Activated CD8-positive, alpha-beta memory T cell treated with anti-CD3 and anti-CD28 coated beads, Interleukin-2, amount 50 U/mL, for 24 hours (primary cell): ENCODE measurements around the gene SHROOM3.
"Not testable (repeated sequence)": the region's sequence is repeated elsewhere in the genome, so short reads cannot be mapped to it uniquely, and the experiment has no call there.

Experiments
- DNase-seq: peaks from one replicate; pipeline ENCODE4 v3.0.0-alpha.2; 2020; ENCODE audit errors: extremely low read depth

The SHROOM3 gene

GRCh38 chr4:76594173-76594572 is 159.1 kb downstream of the SHROOM3 start:
- DNase-seq, result no peak

GRCh38 chr4:76595435-76595834 is 160.4 kb downstream of the SHROOM3 start:
- no peak for DNase-seq

DNA sequence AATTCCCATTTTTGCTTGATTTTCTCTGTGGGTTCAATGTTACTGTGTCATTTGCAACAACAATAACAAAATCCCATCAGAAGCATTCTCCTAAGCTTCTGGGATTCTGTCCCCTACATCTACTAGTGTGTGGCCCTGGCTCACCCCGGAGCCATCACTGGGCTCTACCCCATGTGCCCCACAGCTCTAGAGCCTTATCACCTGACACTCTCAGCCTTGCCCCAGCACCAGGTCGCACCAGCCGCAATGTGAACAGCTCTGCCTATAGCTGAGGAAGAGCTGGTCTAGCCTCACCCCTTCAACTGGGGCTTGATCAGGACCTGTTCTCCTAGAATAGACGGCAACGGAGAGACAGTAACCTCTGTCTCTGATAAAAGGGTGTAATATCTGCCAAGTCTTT is 161.7 kb downstream of the SHROOM3 start:
- no peak for DNase-seq

DNA sequence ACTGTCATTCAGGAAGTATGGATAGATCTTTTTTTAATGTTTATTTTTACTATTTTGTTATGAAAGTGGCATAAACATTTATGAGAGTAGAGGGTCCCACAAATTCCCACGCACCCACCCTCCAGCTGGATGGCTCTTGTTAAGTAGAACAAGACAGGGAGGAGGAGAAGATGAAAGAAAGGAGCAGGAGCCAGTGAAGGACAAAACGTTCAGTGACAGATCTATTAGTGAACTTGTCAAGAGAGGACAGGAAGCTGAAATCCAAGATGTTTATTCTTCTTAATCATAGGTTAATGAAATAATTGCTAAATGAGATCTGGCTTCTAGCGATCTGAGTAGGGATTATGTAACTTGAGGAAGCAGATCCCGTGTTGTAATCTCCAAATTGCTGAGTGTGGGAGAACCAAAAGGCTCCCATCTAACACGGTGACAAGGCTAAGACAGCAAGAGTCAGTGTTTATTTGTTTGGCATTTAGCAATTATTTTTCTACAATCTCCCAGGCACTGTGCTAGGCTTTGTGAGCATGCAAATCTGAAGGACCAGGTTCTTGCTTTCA is 162.5 kb downstream of the SHROOM3 start:
- no peak for DNase-seq

- no peak for DNase-seq
These were observed 165.4 kb downstream of the SHROOM3 start for GRCh38 chr4:76600447-76600846.

- no peak for DNase-seq
These were observed 166.8 kb downstream of the SHROOM3 start for GRCh38 chr4:76601791-76602190.

DNA sequence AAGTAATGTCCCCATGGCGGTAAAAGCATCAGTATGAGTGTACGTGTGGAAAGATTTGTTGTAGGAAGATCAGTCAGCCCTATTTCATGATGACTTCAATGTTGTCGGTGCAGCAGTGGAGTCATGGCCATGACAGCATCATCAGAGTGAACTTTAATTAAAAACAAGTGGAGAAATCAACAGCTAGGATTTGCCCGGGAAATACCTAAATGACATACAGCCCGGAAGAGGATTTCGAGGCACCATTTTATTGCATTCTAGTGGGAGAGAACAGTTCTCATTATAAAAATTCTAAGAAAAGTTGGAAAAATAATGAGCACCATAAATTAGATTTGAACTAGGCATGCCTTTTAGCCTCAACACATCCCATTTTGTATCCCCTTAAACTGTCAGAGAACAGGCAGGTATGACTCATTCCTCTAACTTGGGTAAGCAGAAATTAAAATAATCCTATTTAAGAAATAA is 170.1 kb downstream of the SHROOM3 start:
- no peak for DNase-seq

GRCh38 chr4:76606645-76607265 is 171.7 kb downstream of the SHROOM3 start:
- no peak for DNase-seq

DNA sequence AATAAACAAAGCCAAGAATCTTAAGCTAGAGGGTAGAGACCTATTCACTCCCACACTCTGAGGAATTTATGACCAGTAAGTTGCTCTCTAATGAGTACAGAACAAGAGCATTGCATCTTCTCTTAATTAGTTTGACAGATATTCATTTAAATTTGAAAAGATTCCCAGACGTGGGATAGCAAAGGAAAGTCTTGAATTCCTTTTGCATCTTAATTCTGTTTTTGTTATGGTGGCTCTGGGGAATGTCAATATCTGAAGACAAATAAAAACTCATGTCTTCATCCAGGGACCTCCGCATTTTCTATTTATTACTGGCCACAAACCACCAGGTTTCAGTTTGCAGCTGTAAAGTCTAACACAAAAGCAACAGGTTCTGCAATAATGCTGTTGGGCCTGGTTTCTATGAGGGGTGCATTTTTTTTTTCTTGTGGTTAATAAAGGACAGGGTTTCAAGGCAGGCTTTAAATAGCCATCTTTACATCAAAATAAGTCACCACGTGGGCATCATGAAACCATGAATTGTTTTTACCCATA is 172.3 kb downstream of the SHROOM3 start:
- DNase-seq, result no peak

- no peak for DNase-seq
These were observed 172.8 kb downstream of the SHROOM3 start for GRCh38 chr4:76607846-76608245.

DNA sequence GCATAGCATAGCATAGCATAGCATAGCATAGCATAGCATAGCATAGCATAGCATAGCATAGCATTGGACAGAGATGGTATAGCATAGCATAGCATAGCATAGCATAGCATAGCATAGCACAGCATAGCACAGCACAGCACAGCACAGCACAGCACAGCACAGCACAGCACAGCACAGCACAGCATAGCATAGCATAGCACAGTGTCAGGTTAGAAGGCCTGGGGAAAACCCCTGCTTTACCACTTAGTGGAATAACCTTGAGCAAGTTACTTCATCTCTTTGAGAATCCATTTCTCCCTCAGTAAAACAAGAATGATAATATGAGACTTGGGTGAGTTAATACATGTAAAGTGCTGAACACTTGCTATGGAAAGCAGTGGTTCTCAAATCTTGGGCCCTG is 173.5 kb downstream of the SHROOM3 start:
- not testable (repeated sequence) for DNase-seq

GRCh38 chr4:76610751-76611547 is 175.9 kb downstream of the SHROOM3 start:
- DNase-seq, result no peak

DNA sequence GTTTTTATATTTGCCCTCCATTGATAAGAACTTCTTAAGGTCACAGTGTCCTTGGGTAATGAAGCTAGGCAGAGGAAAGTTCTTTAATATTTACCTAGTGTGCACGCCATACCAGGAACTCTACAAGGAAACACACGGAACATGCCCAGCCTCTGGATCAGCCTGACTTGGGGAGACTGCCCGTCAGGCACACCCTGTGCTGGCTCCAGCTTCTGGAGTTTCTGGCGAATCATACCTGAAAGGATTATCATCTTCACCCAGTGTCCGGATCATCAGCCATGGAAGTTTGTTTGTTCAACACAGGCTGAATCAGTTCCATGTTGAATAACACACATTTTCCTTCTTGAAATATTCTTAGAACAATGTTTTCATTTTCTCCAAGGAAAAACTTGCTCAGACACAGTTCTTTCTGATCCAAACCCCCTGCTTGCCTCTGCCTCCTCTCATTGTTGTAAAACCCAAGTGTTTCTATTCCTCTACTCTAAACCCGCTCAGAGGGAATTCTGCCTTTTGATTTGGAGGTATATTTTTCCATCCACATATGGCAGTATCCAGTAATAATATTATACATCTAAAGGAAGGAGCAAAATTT is 176.7 kb downstream of the SHROOM3 start:
- DNase-seq, result no peak

DNA sequence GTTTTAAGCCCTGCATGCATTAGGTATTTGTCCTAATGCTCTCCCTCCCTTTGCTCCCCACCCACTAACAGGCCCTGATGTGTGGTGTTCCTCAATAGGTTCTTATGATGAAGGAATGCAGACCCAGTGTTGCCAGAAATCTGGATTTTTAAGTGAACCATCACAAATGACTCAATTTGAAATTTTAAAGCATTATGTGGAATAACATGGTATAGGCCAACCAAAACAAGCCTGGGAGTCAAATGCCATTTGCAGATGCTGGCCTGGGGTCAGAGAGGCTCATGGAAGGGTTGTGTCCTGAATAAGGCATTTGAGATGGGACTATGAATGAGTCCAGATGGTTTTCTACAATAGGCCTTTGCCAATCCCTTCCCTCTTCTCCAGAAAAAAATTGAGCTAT is 179.6 kb downstream of the SHROOM3 start:
- no peak for DNase-seq

- DNase-seq, result no peak
These were observed 181.0 kb downstream of the SHROOM3 start for GRCh38 chr4:76615999-76616398.

- DNase-seq, result no peak
These were observed 181.5 kb downstream of the SHROOM3 start for GRCh38 chr4:76616526-76616925.

DNA sequence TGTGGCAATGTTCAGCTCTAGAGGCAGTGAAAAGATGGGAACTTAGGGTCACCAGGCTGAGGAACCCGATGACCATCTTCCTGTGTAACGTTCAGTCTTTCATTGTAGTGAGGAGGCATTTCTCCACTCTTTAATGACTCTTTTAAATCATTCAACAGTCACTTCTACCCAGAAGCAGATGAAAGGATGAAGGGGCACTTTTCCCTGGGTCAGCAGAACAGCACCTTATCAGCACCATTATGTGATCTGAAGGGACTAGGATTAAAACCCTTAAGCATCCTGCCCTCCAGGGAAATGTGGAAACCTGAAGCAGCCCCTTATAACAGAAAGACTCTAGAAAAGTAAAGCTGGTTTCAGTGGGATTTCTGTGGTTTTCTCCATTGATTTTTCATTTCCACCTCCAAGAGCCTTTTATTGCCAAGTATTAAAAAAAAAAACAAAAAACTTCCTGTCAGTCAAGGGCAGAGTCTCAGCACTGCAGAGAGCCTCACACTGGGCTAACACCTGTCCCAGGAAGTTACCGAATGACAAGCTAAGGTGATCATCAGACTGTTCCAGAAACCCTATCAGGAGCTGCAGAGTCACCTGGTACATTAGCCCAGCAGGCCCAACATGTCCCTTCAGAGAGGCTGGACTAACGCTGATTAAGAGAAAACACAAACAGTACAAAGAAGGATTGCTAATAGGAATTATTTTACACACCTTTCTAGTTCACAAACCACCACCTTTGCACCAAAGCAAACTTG is 185.9 kb downstream of the SHROOM3 start:
- DNase-seq, result no peak

DNA sequence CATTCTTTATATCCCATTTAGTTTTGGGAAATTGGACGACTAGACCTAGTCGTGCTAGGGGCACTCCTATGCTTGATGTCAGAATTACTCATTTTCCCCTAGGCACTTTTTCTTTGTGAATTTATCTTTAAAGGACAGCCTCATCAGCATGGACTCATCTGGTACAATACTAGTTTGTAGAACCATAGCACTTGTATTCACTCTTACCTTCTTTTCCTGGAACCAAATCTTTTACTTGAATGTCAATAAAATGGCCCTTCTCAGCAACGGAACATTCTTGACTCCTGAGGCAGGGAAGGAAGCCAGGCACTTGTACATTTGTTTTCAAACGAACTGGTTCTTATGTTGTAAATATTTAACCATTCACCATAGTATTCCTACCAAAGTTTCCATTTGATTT is 187.1 kb downstream of the SHROOM3 start:
- DNase-seq, result no peak

DNA sequence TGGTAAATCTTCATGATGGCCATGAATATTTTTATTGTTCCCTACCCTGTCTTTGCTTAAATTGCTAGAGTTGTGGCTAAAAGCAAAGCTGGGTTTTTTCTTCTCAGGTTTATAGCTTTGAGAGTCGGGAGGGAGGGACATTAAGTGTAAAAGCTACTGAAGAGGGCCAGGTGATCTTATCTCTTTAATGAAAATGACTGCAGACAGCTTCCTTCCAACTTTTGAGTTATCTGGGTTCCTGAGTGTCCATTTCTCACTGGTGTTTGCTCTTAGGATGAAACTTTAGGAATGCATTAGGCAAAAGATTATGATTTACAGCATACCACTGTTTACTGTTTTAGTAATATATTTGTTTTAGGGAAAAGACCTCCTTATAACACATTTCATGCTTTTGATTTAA is 187.7 kb downstream of the SHROOM3 start:
- DNase-seq, result no peak

- no peak for DNase-seq
These were observed 188.4 kb downstream of the SHROOM3 start for GRCh38 chr4:76623217-76624045.

DNA sequence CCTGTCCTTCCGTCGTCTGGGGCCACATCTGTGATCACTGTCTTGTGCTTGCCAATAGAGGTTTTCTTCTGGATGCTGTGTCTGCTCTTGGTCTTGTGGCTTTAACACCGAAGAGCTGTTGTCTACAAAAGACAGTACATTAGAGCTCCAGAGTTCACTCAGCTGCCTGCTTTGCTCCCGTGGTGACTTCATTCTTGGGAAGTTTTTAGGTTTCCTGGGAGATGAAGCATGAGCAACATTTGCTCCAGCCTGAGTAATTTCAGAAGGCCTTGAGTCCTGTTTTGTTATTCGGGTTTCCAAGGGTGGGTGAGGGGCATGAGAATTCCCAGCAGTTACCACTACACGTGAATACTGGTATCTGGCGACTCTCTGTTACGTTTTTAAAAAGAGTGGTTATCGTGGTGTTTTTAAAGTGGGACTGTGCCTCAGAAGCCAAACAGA is 189.2 kb downstream of the SHROOM3 start:
- DNase-seq, result no peak
